IMR-90 (cell line): ENCODE measurements around the gene MAPKAPK2.

Source experiments
- BHLHE40 ChIP-seq: fragments of 150-350 bp; IDR thresholded peaks from 2 replicates; pipeline ENCODE4 v1.6.1; 2016; ENCODE audit warnings: mild to moderate bottlenecking, low read depth, low read length
- CEBPB ChIP-seq: IDR thresholded peaks from 2 replicates; pipeline ENCODE4 v1.6.1; 2012; ENCODE audit warnings: low read depth, low read length, improper control_type of control experiment
- CHD1 ChIP-seq: IDR thresholded peaks from 2 replicates; pipeline ENCODE4 v1.6.1; 2012; ENCODE audit warnings: low read depth, low read length, improper control_type of control experiment
- ELK1 ChIP-seq: fragments of 150-350 bp; IDR thresholded peaks from 2 replicates; pipeline ENCODE4 v1.6.1; 2016; ENCODE audit warnings: low read depth, mild to moderate bottlenecking, low read length, moderate library complexity, borderline replicate concordance
- FOS ChIP-seq: fragments of 150-350 bp; IDR thresholded peaks from 2 replicates; pipeline ENCODE4 v1.6.1; 2016; ENCODE audit warnings: low read depth, low read length
- MXI1 ChIP-seq: IDR thresholded peaks from 2 replicates; pipeline ENCODE4 v1.6.1; 2012; ENCODE audit warnings: low read depth, mild to moderate bottlenecking, low read length, moderate library complexity, borderline replicate concordance
- POLR2A ChIP-seq: IDR thresholded peaks from 2 replicates; pipeline ENCODE4 v1.6.1; 2012; ENCODE audit warnings: mild to moderate bottlenecking, low read depth, low read length
- RAD21 ChIP-seq: IDR thresholded peaks from 2 replicates; pipeline ENCODE4 v1.6.1; 2012; ENCODE audit warnings: low read length, improper control_type of control experiment
- RCOR1 ChIP-seq: IDR thresholded peaks from 2 replicates; pipeline ENCODE4 v1.6.1; 2012; ENCODE audit warnings: mild to moderate bottlenecking, low read length, improper control_type of control experiment; ENCODE audit not compliant: insufficient replicate concordance
- RFX5 ChIP-seq: IDR thresholded peaks from 2 replicates; pipeline ENCODE4 v1.8.0; 2012; ENCODE audit warnings: low read depth, mild to moderate bottlenecking, low read length, moderate library complexity
- SMC3 ChIP-seq: fragments of 150-350 bp; IDR thresholded peaks from 2 replicates; pipeline ENCODE4 v1.6.1; 2016; ENCODE audit warnings: low read depth, mild to moderate bottlenecking, antibody characterized with exemption, low read length, moderate library complexity
- TF ChIP-seq, protein P1 (sequence below): conservative IDR thresholded peaks from 2 replicates; pipeline ENCODE4 v1.5.1; 2012; ENCODE audit warnings: mild to moderate bottlenecking, low read depth, low read length, improper control_type of control experiment
- TF ChIP-seq, protein P2 (sequence below): fragments of 150-350 bp; IDR thresholded peaks from 2 replicates; pipeline ENCODE4 v1.6.1; 2017; ENCODE audit warnings: mild to moderate bottlenecking, antibody characterized with exemption, low read length, low read depth

DNA sequence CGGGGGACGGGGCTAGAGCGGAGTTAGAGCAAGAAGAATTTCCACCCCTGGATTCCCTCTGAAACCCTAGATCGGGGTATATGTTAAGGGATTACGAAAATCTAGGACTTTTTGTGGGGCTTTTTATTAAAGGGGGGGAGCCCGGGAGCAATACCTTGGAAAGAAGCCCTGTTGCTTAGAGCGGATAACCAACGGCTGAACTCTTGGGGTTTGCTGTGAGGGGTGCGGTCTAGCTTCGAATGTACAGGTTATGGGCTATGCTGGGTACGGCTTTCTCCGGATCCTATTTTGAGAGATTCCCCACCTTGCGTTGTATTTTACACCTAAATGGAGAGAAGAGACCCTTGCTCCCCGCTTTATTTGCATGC lies 48.7 kb upstream of the MAPKAPK2 start:
- TF ChIP-seq, protein P1, sequence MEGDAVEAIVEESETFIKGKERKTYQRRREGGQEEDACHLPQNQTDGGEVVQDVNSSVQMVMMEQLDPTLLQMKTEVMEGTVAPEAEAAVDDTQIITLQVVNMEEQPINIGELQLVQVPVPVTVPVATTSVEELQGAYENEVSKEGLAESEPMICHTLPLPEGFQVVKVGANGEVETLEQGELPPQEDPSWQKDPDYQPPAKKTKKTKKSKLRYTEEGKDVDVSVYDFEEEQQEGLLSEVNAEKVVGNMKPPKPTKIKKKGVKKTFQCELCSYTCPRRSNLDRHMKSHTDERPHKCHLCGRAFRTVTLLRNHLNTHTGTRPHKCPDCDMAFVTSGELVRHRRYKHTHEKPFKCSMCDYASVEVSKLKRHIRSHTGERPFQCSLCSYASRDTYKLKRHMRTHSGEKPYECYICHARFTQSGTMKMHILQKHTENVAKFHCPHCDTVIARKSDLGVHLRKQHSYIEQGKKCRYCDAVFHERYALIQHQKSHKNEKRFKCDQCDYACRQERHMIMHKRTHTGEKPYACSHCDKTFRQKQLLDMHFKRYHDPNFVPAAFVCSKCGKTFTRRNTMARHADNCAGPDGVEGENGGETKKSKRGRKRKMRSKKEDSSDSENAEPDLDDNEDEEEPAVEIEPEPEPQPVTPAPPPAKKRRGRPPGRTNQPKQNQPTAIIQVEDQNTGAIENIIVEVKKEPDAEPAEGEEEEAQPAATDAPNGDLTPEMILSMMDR: no peak
- TF ChIP-seq MXI1: no peak
- no peak for TF ChIP-seq RCOR1
- TF ChIP-seq POLR2A: no peak
- no peak for TF ChIP-seq CEBPB
- TF ChIP-seq RAD21: no peak
- no peak for TF ChIP-seq BHLHE40
- TF ChIP-seq, protein P2, sequence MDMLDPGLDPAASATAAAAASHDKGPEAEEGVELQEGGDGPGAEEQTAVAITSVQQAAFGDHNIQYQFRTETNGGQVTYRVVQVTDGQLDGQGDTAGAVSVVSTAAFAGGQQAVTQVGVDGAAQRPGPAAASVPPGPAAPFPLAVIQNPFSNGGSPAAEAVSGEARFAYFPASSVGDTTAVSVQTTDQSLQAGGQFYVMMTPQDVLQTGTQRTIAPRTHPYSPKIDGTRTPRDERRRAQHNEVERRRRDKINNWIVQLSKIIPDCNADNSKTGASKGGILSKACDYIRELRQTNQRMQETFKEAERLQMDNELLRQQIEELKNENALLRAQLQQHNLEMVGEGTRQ: no peak
- TF ChIP-seq RFX5: no peak
- TF ChIP-seq ELK1: no peak
- no peak for TF ChIP-seq FOS
- no peak for TF ChIP-seq CHD1
- TF ChIP-seq SMC3: no peak
